SH-SY5Y (cell line): ENCODE results near the gene MXD4.

Experiments
- GATA2 ChIP-seq: IDR thresholded peaks from 2 replicates; pipeline ENCODE4 v1.6.1; 2011; ENCODE audit warnings: mild to moderate bottlenecking, low read depth, low read length
- GATA3 ChIP-seq: IDR thresholded peaks from 2 replicates; pipeline ENCODE4 v1.6.1; 2011; ENCODE audit warnings: low read depth, mild to moderate bottlenecking, low read length, moderate library complexity

Gene MXD4

DNA sequence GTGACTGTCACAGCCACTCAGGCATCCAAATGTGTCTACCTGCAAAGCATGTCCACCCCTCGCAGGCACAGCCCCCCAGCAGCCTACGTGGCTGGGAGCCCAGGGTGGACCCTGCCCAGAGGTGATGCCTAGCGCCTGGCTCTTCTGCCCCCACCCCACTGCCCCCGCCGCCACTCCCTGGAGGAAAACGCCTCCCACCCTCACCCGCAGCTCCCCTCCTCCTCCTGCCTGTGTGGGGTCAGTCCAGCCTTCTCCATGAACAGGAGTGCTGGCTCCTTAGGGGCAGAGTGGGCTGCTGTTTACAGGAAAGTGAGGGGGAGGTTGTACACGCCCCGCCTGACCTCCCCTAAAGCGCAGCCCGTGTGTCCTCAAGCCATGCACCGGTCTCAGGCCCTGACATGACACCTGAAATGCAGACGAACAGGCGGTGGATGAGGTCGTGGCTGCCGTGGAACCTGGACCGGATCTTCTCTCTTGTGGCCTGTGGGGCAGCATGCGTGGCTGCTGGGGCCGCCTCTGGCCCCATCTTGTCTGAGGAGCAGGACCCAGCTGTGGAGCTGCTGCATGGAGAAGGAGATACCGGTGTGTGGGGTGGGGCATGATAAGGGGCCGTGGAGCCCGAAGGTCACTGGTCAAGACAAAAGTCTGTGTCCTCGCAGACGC is 11.9 kb upstream of the MXD4 start:
- TF ChIP-seq GATA3 (no peak), GATA2 (no peak)

DNA sequence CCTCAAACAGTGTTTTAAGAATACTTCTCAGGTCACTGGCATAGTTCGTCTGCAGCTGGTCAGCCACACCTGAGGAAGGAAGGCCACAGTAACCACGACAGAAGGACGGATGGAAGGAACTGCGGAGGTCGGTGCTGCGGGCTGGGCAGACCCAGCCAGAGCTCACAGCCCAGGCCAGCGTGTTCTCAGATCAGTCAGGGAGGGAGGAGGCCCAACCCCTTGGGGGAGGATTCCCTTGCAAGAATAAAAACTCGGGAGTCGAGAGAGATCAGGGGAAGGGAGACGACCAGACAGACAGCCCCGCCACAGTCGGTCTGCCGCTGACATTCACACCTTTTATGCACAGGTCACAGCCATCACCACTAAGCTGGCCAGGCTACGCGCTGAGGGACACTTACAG is 11.3 kb upstream of the MXD4 start:
- no peak for TF ChIP-seq GATA3
- TF ChIP-seq GATA2 = no peak

DNA sequence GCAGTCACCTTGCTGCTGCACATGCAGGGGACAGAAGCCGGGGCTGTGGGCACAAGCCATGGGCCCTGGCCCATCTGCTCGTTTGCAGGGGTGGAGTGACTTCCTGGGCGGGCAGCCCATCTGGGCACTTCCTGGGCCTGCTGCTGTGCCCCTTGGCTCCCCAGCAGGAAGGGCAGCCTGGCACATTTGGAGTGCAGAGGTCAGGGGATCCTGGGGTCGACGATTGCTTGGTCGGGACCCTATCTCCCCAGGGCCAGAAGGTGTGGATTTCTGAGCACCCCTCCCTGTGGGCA is 10.9 kb upstream of the MXD4 start:
- TF ChIP-seq GATA3 (no peak), GATA2 (no peak)

DNA sequence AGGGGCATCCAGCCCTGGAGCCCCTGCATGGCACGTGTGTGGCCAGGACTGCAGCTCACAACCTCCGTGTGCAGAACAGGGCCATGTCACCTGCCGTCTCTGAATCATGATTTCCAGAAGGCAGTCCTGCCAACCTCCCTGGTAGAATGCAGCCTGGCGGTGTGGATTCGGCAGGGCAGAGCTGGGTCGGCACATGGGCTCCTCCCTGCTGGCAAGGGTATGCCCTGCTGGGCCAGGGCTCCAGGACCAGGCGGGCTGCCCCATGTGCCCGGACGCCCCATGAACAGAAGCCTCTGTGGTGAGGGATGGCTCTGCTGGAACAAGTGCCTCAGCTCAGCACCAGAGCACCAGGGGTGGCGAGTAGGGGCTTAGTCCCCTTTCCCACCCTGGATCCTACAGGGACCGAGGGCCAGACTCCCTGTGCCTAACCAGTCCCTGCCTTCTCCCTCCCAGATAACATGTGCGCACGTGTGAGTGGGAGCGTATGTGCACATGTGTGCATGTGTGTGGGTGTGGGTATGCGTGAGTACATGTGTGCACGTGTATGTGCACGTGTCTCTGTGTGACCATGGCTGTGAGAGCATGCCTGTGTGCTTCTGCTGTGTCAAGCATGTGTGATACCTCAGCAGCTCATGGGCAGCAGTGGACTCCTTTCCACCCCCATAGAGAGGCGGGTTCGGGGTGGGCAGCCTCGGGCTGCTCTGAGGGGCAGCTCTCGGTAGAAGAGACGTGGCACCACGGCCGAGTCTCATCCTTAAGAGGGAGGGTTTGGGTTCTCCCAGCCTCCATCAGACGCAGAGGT is 10.3 kb upstream of the MXD4 start:
- TF ChIP-seq GATA3 = no peak
- no peak for TF ChIP-seq GATA2

DNA sequence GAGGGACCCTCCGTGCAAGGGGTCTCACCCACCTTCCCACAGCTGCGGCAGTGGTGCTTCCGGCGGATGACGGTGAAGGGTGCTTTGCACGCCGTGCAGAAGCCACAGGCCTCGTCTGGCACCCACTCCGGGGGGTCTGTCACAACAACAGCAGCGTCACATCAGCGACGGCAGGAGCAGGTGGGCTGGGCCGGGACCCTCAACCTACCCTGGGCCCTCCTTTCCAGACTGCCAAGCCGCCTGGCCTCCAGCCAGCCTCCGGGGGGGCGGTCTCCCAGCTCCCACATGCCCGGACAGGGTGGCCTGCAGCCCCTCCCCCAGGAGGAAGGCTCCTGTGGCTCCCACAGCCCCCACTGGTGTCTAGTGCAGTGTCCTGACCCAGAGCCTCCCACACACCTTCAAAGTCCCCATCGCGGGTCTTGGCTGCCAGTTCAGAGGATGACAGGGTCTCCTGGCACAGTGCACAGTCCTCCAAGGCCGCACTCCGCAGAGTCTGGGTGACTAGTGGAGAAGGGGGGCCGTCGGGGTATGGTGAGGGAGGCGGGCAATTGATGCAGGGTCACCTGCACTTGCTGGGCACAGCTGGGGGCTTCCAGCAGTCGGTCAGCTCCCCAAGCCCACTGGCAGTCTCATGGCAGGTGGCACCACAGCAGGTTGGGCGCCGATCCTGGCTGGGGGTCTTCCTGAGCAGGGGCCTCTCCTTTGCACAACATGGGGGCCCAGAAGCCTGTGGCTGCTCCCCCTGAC is 9.5 kb upstream of the MXD4 start:
- TF ChIP-seq GATA3 (no peak), GATA2 (no peak)

DNA sequence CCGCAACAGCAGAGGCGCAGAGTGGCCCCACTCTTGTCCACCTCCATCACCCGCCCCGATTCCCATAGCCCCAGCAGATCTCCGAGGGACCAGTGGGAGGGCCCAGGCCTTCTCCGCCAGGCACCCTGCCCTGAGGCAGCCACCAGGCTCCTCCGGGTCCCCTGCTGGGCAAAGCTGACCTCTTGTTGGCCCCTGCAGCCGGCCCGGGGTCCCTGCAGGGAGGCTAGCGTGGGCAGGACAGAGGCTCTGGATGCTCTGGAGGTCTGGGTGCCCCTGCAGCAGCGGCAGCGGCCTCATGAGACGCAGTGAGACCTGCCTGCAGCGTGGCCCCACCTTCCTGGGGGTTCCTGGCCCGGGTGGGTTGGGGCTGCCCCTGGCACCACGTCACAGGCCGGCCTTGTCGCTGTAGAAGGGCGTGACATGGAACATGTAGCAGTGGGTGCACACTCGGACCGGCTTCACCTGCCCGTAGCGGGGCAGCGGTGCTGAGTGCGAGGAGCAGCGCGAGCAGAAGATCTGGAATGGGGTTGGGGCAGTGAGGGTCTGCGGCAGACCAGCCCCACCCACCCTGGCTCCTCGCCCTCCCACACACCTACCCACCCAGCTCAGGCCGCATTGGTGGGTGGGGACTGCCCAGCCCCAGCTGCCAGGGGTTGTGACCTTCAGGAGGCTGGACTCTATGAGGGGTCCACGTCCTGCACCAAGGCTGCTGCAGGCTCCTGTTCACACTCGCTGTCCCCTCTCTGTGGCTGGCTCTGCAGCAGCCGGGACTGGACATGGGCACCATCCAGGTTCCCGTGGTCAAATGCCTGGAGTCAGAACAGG is 8.6 kb upstream of the MXD4 start:
- no peak for TF ChIP-seq GATA2
- TF ChIP-seq GATA3 = no peak

DNA sequence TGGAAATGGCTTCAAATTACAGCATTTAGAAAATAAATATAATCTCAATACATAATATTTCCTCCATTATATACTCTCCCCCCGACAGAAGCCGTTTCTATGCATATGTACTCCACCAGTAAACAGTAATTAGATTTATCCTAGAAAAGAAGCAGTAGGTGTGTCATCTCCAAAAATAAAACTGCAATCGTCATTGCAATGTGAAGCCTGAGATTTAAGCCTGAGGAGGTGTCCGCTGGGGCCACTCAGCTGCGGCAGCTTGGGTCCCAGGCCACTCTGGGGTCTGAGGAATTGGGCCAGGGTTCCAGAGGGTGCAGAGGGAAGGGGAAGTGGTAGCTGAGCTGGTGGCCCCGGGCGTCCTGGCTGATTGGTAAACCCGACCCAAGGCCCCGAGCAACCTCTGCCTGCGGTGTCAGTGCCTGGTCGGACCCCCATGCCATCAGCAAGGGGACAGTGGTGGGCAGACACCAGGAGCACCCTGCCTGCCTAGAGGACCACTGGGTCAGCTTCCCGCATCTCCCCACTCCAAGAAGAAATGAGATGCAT is 7.8 kb upstream of the MXD4 start:
- TF ChIP-seq GATA2 = no peak
- no peak for TF ChIP-seq GATA3

DNA sequence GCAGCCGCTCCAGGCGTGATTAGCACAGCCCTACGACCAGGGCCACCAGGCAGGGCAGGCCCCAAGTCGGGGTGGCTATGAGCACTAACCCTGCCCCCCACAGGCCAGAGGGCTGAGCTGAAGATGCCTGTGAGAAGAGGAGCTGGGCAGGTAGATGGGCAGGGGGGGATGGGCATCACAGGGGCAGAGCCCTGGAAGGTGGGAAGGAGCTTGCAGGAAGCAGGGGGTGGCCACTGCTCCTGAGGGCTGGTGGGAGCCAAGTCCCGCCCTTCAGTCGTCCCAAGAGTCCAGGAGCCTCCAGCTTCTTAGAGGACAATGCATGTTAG is 7.3 kb upstream of the MXD4 start:
- TF ChIP-seq GATA2 (no peak), GATA3 (no peak)

DNA sequence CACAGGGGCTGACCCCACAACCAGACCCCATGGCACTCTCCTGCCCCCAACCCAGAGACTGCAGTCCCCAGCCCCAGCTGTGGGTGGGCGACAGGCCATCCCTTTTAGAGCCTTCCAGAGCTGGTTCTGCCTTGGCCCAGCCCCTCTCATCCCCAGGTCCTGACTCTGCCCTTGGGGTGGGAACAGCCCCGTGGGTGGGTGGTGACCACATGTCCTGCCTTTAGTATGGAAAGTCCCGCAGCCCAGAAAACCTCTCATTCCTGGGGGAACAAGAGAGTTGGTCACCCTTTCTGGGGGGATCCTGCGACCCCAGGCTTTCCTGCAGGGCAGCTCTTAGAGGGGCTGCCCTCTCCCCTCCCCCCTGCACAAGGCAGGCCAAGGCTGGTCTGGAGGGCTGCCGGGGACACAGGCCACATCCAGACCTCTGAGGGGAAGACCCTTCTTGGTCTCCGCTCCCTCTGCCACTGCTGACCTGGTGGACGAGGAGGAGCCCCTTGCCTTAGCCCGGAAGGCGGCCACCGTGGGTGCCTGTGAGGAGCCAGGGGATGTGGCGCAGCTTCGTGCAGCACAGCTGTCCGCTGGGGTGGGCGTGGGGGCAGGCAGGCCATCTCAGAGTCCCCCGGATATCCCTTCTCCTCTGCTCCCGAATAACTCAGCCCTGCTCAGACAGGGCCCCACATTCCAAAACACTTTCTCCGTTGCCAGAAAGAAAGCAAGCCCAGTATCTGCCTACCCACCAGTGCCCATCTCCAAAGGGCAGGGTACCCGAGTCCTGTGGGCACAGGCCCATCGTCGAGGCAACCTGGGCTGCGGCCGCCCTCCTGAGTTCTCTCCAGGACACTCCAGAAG is 6.7 kb upstream of the MXD4 start:
- TF ChIP-seq GATA2 (no peak), GATA3 (no peak)

DNA sequence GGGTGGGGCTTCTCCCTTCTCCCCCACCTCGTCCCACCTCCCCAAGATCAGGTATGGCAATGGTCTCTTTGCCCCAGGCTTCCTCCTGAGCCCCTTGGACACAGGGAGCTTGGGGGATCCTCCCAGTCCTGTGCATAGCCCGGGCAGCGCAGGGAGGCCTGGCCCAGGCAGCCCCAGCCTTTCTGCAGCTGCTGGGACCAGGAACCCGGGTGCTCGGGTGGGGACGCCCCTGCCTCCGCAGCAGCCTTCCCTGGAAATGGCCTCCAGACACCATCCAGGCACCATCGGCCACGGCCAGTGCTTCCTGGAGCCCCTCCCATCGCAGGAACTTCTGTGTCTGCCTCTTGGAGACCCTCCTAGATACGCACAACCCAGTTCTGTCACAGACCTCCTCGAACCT is 5.9 kb upstream of the MXD4 start:
- TF ChIP-seq GATA3 = no peak

DNA sequence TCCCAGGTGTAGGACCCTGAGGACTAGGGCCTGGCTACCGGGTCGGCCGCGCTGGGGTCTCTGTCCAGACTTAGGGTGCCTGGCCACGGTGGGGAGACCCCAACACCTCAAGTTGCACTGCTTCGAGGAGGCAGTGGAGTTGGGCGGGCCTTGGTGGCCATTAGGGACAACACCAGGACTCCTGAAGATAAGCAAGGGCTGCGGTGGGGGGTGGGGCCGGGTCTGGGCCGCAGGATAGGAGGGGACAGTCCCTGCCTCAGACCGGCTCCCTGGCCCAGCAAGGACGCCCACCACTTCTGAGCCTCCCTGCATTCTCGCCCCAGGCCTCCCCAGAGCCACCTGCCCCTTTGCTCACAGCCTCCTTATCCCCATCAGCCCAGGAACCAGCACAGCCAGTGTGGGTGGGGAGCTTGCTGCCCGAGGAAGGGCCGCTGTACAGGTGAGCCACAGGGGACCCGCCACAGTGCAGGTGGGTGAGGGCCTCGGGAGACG is 5.5 kb upstream of the MXD4 start:
- TF ChIP-seq GATA2 = no peak
- no peak for TF ChIP-seq GATA3

DNA sequence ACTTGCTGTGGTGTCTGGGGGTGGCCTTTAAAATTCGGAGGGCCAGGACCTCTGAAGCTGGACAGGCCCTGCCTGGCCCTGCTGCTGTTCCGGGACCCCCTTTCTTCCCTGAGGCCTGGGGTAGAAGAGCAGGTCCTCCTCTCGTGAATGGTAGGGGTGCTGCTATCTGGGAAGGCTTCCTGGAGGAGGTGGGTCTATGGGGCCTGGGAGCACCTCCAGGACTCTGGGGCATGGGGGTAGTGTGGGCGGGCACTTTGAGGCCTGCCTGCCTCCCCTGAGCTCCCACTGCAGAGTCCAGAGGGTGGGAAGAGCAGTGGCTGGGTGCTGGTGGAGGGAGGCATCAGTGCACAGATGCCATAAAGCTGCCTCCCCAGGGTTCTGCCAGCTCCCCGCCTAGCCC is 4.9 kb upstream of the MXD4 start:
- TF ChIP-seq GATA3 = no peak
- TF ChIP-seq GATA2 = no peak

DNA sequence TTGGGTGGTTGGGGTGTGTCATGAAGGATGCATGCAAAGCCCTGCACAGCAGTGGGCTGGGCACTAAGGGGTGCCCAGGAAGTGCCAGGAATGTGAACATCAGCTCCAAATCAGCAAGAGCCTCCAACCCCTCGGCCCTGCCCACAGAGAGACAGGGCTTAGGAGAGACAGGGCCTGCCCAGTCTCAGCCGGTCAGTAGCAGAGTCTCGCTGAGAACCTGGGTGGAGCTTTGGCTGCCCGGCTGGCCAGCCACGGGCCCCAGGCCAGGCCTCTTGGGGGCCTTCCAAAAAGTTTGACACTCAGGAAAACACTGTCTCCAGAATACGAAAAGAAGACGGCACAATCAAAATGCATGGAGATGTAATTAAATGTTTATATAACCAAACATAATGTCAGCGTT is 4.3 kb upstream of the MXD4 start:
- no peak for TF ChIP-seq GATA3
- TF ChIP-seq GATA2 = no peak
